SK-N-SH treated with all-trans-retinoic acid at 6 μM for 48 hours (cell line): Measurements from ENCODE around the gene ADAP1.

Source experiments
- ARNTL ChIP-seq: fragments of 450-650 bp; formaldehyde crosslinking; IDR thresholded peaks from 2 replicates; pipeline ENCODE4 v1.5.0; 2020; ENCODE audit warnings: low read depth, mild to moderate bottlenecking, moderate library complexity, borderline replicate concordance
- BACH2 ChIP-seq: fragments of 250-450 bp; sonication (Bioruptor Pico); IDR thresholded peaks from 2 replicates; pipeline ENCODE4 v1.9.0; 2021; ENCODE audit warnings: mild to moderate bottlenecking, borderline replicate concordance
- CSDC2 ChIP-seq: fragments of 250-450 bp; sonication (Bioruptor Pico); IDR thresholded peaks from 2 replicates; pipeline ENCODE4 v1.5.0; 2020; ENCODE audit warnings: mild to moderate bottlenecking, moderate library complexity
- GLIS3 ChIP-seq: fragments of 250-450 bp; sonication (Bioruptor Pico); IDR thresholded peaks from 2 replicates; pipeline ENCODE4 v1.5.0; 2020; ENCODE audit warnings: mild to moderate bottlenecking, moderate library complexity
- OSR1 ChIP-seq: fragments of 250-450 bp; sonication (Bioruptor Pico); IDR thresholded peaks from 2 replicates; pipeline ENCODE4 v1.8.0; 2022; ENCODE audit warnings: moderate library complexity, mild to moderate bottlenecking, inconsistent platforms
- RARB ChIP-seq: fragments of 250-450 bp; sonication (Bioruptor Pico); IDR thresholded peaks from 2 replicates; pipeline ENCODE4 v1.8.0; 2021; ENCODE audit warnings: mild to moderate bottlenecking, moderate library complexity
- TCF4 ChIP-seq: fragments of 250-450 bp; sonication (Bioruptor Pico); IDR thresholded peaks from 2 replicates; pipeline ENCODE4 v1.8.0; 2021; ENCODE audit warnings: mild to moderate bottlenecking, moderate library complexity, borderline replicate concordance
- ZC3H10 ChIP-seq: fragments of 250-450 bp; sonication (Bioruptor Pico); IDR thresholded peaks from 2 replicates; pipeline ENCODE4 v1.5.1; 2021; ENCODE audit warnings: mild to moderate bottlenecking, moderate library complexity
- ZFP3 ChIP-seq: fragments of 250-450 bp; sonication (Bioruptor Pico); IDR thresholded peaks from 2 replicates; pipeline ENCODE4 v1.5.0; 2020; ENCODE audit warnings: mild to moderate bottlenecking, moderate library complexity
- ZNF565 ChIP-seq: fragments of 450-650 bp; formaldehyde crosslinking; conservative IDR thresholded peaks from 2 replicates; pipeline ENCODE4 v1.5.0; 2020; ENCODE audit warnings: low read depth, mild to moderate bottlenecking, moderate library complexity
- ZNF70 ChIP-seq: fragments of 450-650 bp; formaldehyde crosslinking; IDR thresholded peaks from 2 replicates; pipeline ENCODE4 v1.5.0; 2020; ENCODE audit warnings: mild to moderate bottlenecking, moderate library complexity
- ZNF8 ChIP-seq: fragments of 450-650 bp; formaldehyde crosslinking; IDR thresholded peaks from 2 replicates; pipeline ENCODE4 v1.5.0; 2020; ENCODE audit warnings: mild to moderate bottlenecking, moderate library complexity
- TF ChIP-seq, protein P1 (sequence below): fragments of 250-450 bp; sonication (Bioruptor Pico); IDR thresholded peaks from 2 replicates; pipeline ENCODE4 v1.5.0; 2020; ENCODE audit warnings: mild to moderate bottlenecking, moderate library complexity
- TF ChIP-seq, protein P2 (sequence below): fragments of 250-450 bp; sonication (Bioruptor Pico); IDR thresholded peaks from 2 replicates; pipeline ENCODE4 v1.8.0; 2021; ENCODE audit warnings: low read depth, mild to moderate bottlenecking, moderate library complexity, borderline replicate concordance

DNA sequence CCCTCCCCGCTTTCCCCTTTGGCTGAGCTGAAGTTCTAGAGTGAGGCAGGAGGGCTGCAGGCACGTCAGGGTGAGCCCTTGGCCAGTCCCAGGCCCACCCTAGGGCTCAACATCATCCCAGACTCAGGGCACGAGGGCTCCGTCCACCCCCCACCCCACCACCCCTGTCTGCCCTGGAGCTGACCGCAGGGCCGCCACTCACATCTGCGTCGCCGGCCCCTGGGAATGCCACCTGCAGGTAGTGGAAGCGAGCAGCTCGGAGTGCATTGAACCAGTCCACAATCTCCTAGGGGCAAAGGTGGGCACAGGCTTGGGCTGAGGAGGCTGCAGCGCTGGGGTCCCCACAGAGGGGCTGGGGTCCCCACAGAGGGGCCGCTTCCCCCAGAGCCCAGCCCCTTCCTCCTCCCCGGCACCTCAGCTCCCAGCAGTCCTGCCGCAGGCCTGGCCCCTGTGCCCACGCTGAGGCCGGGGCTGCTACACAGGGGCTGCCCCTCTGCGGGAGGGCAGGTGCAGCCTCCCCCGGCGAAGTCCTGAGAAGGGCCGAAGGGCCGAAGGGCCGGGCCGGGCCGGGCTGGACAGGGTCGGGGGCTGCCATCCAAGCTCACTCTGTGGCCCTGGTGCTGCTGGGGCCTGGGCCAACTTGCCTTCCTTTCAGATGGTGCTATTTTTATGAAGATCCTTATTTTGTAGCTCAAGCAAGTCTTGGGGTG, 54.0 kb downstream of the ADAP1 start:
- TF ChIP-seq, protein P1, sequence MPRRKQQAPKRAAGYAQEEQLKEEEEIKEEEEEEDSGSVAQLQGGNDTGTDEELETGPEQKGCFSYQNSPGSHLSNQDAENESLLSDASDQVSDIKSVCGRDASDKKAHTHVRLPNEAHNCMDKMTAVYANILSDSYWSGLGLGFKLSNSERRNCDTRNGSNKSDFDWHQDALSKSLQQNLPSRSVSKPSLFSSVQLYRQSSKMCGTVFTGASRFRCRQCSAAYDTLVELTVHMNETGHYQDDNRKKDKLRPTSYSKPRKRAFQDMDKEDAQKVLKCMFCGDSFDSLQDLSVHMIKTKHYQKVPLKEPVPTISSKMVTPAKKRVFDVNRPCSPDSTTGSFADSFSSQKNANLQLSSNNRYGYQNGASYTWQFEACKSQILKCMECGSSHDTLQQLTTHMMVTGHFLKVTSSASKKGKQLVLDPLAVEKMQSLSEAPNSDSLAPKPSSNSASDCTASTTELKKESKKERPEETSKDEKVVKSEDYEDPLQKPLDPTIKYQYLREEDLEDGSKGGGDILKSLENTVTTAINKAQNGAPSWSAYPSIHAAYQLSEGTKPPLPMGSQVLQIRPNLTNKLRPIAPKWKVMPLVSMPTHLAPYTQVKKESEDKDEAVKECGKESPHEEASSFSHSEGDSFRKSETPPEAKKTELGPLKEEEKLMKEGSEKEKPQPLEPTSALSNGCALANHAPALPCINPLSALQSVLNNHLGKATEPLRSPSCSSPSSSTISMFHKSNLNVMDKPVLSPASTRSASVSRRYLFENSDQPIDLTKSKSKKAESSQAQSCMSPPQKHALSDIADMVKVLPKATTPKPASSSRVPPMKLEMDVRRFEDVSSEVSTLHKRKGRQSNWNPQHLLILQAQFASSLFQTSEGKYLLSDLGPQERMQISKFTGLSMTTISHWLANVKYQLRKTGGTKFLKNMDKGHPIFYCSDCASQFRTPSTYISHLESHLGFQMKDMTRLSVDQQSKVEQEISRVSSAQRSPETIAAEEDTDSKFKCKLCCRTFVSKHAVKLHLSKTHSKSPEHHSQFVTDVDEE, result no peak
- TF ChIP-seq CSDC2 (CRISPR knock-in tag), result no peak
- TF ChIP-seq GLIS3 (CRISPR knock-in tag), result no peak
- TF ChIP-seq, protein P2, sequence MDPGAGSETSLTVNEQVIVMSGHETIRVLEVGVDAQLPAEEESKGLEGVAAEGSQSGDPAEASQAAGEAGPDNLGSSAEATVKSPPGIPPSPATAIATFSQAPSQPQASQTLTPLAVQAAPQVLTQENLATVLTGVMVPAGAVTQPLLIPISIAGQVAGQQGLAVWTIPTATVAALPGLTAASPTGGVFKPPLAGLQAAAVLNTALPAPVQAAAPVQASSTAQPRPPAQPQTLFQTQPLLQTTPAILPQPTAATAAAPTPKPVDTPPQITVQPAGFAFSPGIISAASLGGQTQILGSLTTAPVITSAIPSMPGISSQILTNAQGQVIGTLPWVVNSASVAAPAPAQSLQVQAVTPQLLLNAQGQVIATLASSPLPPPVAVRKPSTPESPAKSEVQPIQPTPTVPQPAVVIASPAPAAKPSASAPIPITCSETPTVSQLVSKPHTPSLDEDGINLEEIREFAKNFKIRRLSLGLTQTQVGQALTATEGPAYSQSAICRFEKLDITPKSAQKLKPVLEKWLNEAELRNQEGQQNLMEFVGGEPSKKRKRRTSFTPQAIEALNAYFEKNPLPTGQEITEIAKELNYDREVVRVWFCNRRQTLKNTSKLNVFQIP (CRISPR knock-in tag), result no peak
- TF ChIP-seq TCF4 (CRISPR knock-in tag), result no peak
- TF ChIP-seq OSR1 (CRISPR knock-in tag), result no peak
- TF ChIP-seq ZNF8 (CRISPR knock-in tag), result no peak
- TF ChIP-seq ZC3H10 (CRISPR knock-in tag), result no peak
- no peak for TF ChIP-seq ARNTL
- TF ChIP-seq ZNF70 (CRISPR knock-in tag), result no peak
- no peak for TF ChIP-seq BACH2 (CRISPR knock-in tag)
- no peak for TF ChIP-seq RARB
- no peak for TF ChIP-seq ZNF565
- TF ChIP-seq ZFP3 (CRISPR knock-in tag), result no peak
